Liver (tissue), 9 donors: ENCODE measurements around the gene HS1BP3. TPM values are rescaled to one million over a fixed set of nuclear protein-coding genes. Genes with fewer than 3 reads are reported as not detected.

ENCODE experiments used
- DNase-seq: peaks from one replicate; pipeline ENCODE4 v3.0.0-alpha.2; 2017; ENCODE audit warnings: low spot score
- H3K27ac ChIP-seq, 2 donors: one replicate each; pipeline ENCODE4 v1.7.0; 2013; ENCODE audit warnings: inconsistent platforms in 2 of 2, low read length in 2 of 2, control low read depth in 1 of 2, low read depth in 1 of 2, mild to moderate bottlenecking in 1 of 2
- H3K27me3 ChIP-seq, 4 donors: one replicate each; pipeline versions ENCODE4 v1.6.1 to v1.7.0; 2013; ENCODE audit warnings: low read length in 3 of 4, inconsistent platforms in 1 of 4, mild to moderate bottlenecking in 1 of 4, moderate library complexity in 1 of 4; ENCODE audit not compliant: control insufficient read depth in 4 of 4, insufficient read depth in 4 of 4
- H3K36me3 ChIP-seq, 4 donors: one replicate each; pipeline versions ENCODE4 v1.6.1 to v1.7.0; 2013; ENCODE audit warnings: low read length in 3 of 4, mild to moderate bottlenecking in 3 of 4, low read depth in 1 of 4, moderate library complexity in 1 of 4; ENCODE audit not compliant: control insufficient read depth in 4 of 4, insufficient read depth in 3 of 4
- H3K4me1 ChIP-seq, 4 donors: one replicate each; pipeline versions ENCODE4 v1.6.1 to v1.7.0; 2013; ENCODE audit warnings: low read length in 3 of 4, mild to moderate bottlenecking in 3 of 4, moderate library complexity in 1 of 4; ENCODE audit not compliant: control insufficient read depth in 4 of 4, insufficient read depth in 4 of 4
- H3K4me3 ChIP-seq, 3 donors: one replicate each; pipeline versions ENCODE4 v1.6.1 to v1.7.0; 2013; ENCODE audit warnings: low read length in 3 of 3, control low read depth in 1 of 3, low read depth in 1 of 3, mild to moderate bottlenecking in 1 of 3
- H3K9ac ChIP-seq, 2 donors: one replicate each; pipeline ENCODE4 v1.7.0; 2013; ENCODE audit warnings: low read length in 2 of 2, mild to moderate bottlenecking in 2 of 2, moderate library complexity in 2 of 2, control low read depth in 1 of 2, low read depth in 1 of 2
- H3K9me3 ChIP-seq, 4 donors: one replicate each; pipeline versions ENCODE4 v1.6.1 to v1.7.0; 2013; ENCODE audit warnings: low read length in 3 of 4; ENCODE audit not compliant: control insufficient read depth in 4 of 4
- EGR1 ChIP-seq, 2 donors: IDR thresholded peaks; 2 replicates each; pipeline ENCODE4 v1.6.1; 2016 to 2018; ENCODE audit warnings: antibody characterized with exemption in 2 of 2, low read depth in 2 of 2
- FOXA1 ChIP-seq: IDR thresholded peaks from 2 replicates; pipeline ENCODE4 v1.6.1; 2016; ENCODE audit warnings: antibody characterized with exemption
- FOXA2 ChIP-seq: IDR thresholded peaks from 2 replicates; pipeline ENCODE4 v1.6.1; 2016; ENCODE audit warnings: antibody characterized with exemption
- GABPA ChIP-seq, 2 donors: IDR thresholded peaks in 1 of 2; conservative IDR thresholded peaks in 1 of 2; 2 replicates each; pipeline ENCODE4 v1.6.1; 2016; ENCODE audit warnings: antibody characterized with exemption in 2 of 2, mild to moderate bottlenecking in 1 of 2, moderate library complexity in 1 of 2
- HNF4A ChIP-seq, 2 donors: conservative IDR thresholded peaks; 2 replicates each; pipeline ENCODE4 v1.6.1; 2016; ENCODE audit warnings: antibody characterized with exemption in 2 of 2, mild to moderate bottlenecking in 2 of 2
- HNF4G ChIP-seq: IDR thresholded peaks from 2 replicates; pipeline ENCODE4 v1.6.1; 2016; ENCODE audit warnings: antibody characterized with exemption
- JUND ChIP-seq, 2 donors: IDR thresholded peaks; 2 replicates each; pipeline ENCODE4 v1.6.1; 2016; ENCODE audit warnings: antibody characterized with exemption in 2 of 2
- NR2F2 ChIP-seq: IDR thresholded peaks from 2 replicates; pipeline ENCODE4 v1.6.1; 2016; ENCODE audit warnings: antibody characterized with exemption
- RAD21 ChIP-seq, 2 donors: IDR thresholded peaks; 2 replicates each; pipeline ENCODE4 v1.6.1; 2016; ENCODE audit warnings: antibody characterized with exemption in 2 of 2, mild to moderate bottlenecking in 2 of 2
- RXRA ChIP-seq, 2 donors: IDR thresholded peaks; 2 replicates each; pipeline ENCODE4 v1.6.1; 2017 to 2018; ENCODE audit warnings: antibody characterized with exemption in 2 of 2, mild to moderate bottlenecking in 1 of 2
- SP1 ChIP-seq: IDR thresholded peaks from 2 replicates; pipeline ENCODE4 v1.6.1; 2018; ENCODE audit warnings: antibody characterized with exemption, mild to moderate bottlenecking
- TAF1 ChIP-seq: conservative IDR thresholded peaks from 2 replicates; pipeline ENCODE4 v1.6.1; 2016; ENCODE audit warnings: antibody characterized with exemption, mild to moderate bottlenecking
- YY1 ChIP-seq: IDR thresholded peaks from 2 replicates; pipeline ENCODE4 v1.6.1; 2016; ENCODE audit warnings: antibody characterized with exemption, mild to moderate bottlenecking
- WGBS: extraction: QIAGEN DNeasy Blood & Tissue Kit; methylation state at CpG from one replicate; pipeline ENCODE4 v1.1.7; 2013; 5-methylcytosine and 5-hydroxymethylcytosine counted together
- polyA plus RNA-seq, 2 donors: library from polyadenylated mRNA; stranded (reverse) in 1 of 2; unstranded in 1 of 2; fragments of 200-250 nt in 1 of 2; fragments of >200 nt in 1 of 2; fragmentation: Nextera tagmentation in 1 of 2; extraction: Ambion mirVana in 1 of 2; gene quantifications; one replicate each; pipeline versions ENCODE4 v1.2.1 to v1.2.3, GENCODE V29; 2013 to 2015
- total RNA-seq, 2 donors: library from RNA; depleted of rRNA; stranded (reverse); fragments of >200 nt; gene quantifications; one replicate each; pipeline ENCODE4 v1.2.3, GENCODE V29; 2014
- TF ChIP-seq, protein P1 (sequence below): IDR thresholded peaks from 2 replicates; pipeline ENCODE4 v1.6.1; 2016; ENCODE audit warnings: antibody characterized with exemption
- TF ChIP-seq, protein P2 (sequence below): fragments of 150-350 bp; IDR thresholded peaks from 2 replicates; pipeline ENCODE4 v1.5.1; 2017; ENCODE audit warnings: improper control_type of control experiment, low read depth, low read length; ENCODE audit not compliant: missing input control
- TF ChIP-seq, protein P3 (sequence below): IDR thresholded peaks from 2 replicates; pipeline ENCODE4 v1.6.1; 2016; ENCODE audit warnings: antibody characterized with exemption
- TF ChIP-seq, protein P4 (sequence below): IDR thresholded peaks from 2 replicates; pipeline ENCODE4 v1.6.1; 2016; ENCODE audit warnings: antibody characterized with exemption, mild to moderate bottlenecking
- TF ChIP-seq, protein P5 (sequence below): IDR thresholded peaks from 2 replicates; pipeline ENCODE4 v1.6.1; 2016; ENCODE audit warnings: antibody characterized with exemption
- donor health status: healthy.
- donor health status: healthy.
- donor health status: healthy.
- donor health status: healthy.
- donor health status: healthy.

Gene HS1BP3
- total and polyA plus RNA-seq, 4 donors: 7.7 to 15.4 (median 10.9) TPM

DNA sequence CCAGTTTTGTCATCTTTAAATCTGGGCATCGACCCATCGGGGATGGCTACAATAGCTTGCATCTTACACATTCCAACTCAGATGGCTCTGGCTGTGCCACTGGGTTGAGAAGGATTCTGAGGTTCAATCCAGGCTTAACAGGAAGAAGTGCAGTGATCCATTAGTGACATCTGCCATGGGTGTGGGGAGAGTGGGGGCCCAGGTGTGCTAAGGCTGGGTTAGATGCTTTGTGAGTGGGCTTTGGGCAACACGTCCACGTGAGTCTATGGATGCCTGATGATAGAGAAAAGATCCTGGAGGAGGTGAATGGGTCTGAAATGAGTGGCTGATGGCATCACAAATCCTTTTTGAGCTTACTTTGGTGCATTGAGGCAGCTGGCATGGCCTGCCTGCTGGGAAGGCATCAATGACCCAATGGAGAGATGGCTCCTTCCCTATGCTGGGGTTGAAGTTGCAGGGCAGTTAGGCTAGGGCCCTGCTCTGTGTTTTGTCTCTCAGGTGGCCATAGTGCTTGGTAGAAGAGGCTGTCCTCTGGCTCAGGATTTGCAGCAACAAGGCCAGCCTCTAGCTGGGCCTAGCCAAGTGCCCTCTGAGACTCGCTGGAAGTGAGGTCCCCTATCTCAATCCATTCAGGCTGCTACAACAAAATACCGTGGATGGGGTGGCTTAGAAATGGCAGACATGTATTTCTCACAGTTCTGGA, 56.7 kb downstream of the HS1BP3 start:
- 71% methylated on average over 6 of the region's 6 CpGs for WGBS
- H3K4me1 ChIP-seq: peaks cover 49 to 79% (median 59%) of the 10 kb centered on the region in 4 donors
- TF ChIP-seq JUND (IDR thresholded peaks at IDR 0.05) (no peak), HNF4G (no peak), RXRA (IDR thresholded peaks at IDR 0.05) (peak in 1 of 2 donors; percentile 19), SP1 (no peak), EGR1 (IDR thresholded peaks at IDR 0.05; ENCODE audit: low read depth in 2 of 2) (no peak), HNF4A (conservative IDR thresholded peaks at IDR 0.05) (peak in 1 of 2 donors; percentile 33), TAF1 (no peak)
- TF ChIP-seq, protein P1, sequence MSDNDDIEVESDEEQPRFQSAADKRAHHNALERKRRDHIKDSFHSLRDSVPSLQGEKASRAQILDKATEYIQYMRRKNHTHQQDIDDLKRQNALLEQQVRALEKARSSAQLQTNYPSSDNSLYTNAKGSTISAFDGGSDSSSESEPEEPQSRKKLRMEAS: no peak
- TF ChIP-seq, protein P2, sequence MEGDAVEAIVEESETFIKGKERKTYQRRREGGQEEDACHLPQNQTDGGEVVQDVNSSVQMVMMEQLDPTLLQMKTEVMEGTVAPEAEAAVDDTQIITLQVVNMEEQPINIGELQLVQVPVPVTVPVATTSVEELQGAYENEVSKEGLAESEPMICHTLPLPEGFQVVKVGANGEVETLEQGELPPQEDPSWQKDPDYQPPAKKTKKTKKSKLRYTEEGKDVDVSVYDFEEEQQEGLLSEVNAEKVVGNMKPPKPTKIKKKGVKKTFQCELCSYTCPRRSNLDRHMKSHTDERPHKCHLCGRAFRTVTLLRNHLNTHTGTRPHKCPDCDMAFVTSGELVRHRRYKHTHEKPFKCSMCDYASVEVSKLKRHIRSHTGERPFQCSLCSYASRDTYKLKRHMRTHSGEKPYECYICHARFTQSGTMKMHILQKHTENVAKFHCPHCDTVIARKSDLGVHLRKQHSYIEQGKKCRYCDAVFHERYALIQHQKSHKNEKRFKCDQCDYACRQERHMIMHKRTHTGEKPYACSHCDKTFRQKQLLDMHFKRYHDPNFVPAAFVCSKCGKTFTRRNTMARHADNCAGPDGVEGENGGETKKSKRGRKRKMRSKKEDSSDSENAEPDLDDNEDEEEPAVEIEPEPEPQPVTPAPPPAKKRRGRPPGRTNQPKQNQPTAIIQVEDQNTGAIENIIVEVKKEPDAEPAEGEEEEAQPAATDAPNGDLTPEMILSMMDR: no peak
- H3K27ac ChIP-seq: peak overlapping the region; percentile 82 to 85
- H3K9me3 ChIP-seq: no peaks in the 10 kb centered on the region
- no peak overlapping the region for H3K4me3 ChIP-seq
- no peaks in the 10 kb centered on the region for H3K27me3 ChIP-seq
- no peaks in the 10 kb centered on the region for H3K36me3 ChIP-seq
- DNase-seq: no peak
- no peak overlapping the region for H3K9ac ChIP-seq

DNA sequence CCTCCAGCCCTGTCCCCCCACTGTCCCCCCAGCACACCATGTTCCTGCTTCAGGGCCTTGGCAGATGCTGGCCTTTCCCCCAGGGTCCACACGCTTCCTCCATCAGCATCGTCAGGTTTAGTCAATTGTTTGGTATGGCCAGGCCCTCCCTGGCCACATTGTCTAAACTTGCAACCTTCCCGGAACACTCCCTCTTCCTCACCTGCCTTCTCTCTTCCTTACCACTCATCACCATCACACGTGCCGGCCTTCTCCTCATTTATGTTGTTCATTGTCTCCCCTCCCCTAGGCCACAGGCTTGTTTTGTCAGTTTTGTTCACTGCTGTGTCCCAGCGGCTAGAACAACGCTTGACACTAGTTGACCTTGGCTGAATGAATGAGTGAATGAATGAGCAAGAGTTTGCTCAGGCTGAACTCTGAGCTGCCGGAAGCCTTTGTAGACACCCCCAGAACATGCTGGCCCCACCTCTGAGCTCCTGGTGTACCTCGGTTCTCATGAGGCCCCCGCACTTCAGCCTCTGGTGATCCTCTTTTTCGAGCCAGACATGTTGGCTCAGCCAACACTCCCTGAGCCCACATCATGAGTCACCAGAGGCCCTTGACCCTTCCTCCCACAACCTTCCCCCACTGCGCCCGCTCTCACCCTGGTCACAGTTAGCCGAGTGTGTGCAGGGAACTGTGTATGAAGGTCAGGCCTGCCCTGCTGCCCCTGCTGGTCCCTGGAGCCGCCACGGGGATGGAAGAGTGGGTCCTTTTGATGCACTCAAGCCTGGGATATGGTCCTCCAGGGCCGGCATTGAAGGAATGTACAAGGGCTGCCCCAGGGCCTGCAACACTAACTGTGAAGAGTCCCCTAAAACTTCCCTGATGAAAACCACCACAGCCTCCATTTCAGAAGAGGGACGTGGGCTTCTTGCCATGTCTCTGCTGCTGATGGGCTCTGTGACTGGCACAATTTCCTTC, 57.5 kb downstream of the HS1BP3 start:
- Histone ChIP-seq H3K4me1 (peaks cover 44 to 73% (median 56%) of the 10 kb centered on the region in 4 donors), H3K4me3 (peak overlapping the region in 1 of 3 donors; percentile 47), H3K9ac (no peak overlapping the region)

More for the DNA sequence above, 57.5 kb downstream of the HS1BP3 start:
- Histone ChIP-seq H3K27ac (peak overlapping the region; percentile 82 to 85), H3K27me3 (no peaks in the 10 kb centered on the region), H3K36me3 (no peaks in the 10 kb centered on the region), H3K9me3 (no peaks in the 10 kb centered on the region)
- peak in 1 of 2 donors; percentile 78 for TF ChIP-seq GABPA (IDR thresholded peaks at IDR 0.05 in 1 of 2, conservative IDR thresholded peaks at IDR 0.05 in 1 of 2)
- TF ChIP-seq, protein P3, sequence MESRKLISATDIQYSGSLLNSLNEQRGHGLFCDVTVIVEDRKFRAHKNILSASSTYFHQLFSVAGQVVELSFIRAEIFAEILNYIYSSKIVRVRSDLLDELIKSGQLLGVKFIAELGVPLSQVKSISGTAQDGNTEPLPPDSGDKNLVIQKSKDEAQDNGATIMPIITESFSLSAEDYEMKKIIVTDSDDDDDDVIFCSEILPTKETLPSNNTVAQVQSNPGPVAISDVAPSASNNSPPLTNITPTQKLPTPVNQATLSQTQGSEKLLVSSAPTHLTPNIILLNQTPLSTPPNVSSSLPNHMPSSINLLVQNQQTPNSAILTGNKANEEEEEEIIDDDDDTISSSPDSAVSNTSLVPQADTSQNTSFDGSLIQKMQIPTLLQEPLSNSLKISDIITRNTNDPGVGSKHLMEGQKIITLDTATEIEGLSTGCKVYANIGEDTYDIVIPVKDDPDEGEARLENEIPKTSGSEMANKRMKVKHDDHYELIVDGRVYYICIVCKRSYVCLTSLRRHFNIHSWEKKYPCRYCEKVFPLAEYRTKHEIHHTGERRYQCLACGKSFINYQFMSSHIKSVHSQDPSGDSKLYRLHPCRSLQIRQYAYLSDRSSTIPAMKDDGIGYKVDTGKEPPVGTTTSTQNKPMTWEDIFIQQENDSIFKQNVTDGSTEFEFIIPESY: peak; percentile 96
- peak; percentile 95 to 99 for TF ChIP-seq HNF4A (conservative IDR thresholded peaks at IDR 0.05)
- TF ChIP-seq RAD21 (IDR thresholded peaks at IDR 0.05): peak; percentile 60 to 75
- TF ChIP-seq, protein P1: peak; percentile 95
- peak; percentile 83 for TF ChIP-seq YY1
- TF ChIP-seq JUND (IDR thresholded peaks at IDR 0.05): peak; percentile 99
- TF ChIP-seq, protein P2: peak; percentile 23
- TF ChIP-seq NR2F2: peak; percentile 97
- peak; percentile 26 to 90 for TF ChIP-seq EGR1 (IDR thresholded peaks at IDR 0.05; ENCODE audit: low read depth in 2 of 2)
- TF ChIP-seq HNF4G: peak; percentile 86
- peak; percentile 88 for TF ChIP-seq FOXA2
- peak; percentile 100 for TF ChIP-seq SP1
- TF ChIP-seq, protein P4, sequence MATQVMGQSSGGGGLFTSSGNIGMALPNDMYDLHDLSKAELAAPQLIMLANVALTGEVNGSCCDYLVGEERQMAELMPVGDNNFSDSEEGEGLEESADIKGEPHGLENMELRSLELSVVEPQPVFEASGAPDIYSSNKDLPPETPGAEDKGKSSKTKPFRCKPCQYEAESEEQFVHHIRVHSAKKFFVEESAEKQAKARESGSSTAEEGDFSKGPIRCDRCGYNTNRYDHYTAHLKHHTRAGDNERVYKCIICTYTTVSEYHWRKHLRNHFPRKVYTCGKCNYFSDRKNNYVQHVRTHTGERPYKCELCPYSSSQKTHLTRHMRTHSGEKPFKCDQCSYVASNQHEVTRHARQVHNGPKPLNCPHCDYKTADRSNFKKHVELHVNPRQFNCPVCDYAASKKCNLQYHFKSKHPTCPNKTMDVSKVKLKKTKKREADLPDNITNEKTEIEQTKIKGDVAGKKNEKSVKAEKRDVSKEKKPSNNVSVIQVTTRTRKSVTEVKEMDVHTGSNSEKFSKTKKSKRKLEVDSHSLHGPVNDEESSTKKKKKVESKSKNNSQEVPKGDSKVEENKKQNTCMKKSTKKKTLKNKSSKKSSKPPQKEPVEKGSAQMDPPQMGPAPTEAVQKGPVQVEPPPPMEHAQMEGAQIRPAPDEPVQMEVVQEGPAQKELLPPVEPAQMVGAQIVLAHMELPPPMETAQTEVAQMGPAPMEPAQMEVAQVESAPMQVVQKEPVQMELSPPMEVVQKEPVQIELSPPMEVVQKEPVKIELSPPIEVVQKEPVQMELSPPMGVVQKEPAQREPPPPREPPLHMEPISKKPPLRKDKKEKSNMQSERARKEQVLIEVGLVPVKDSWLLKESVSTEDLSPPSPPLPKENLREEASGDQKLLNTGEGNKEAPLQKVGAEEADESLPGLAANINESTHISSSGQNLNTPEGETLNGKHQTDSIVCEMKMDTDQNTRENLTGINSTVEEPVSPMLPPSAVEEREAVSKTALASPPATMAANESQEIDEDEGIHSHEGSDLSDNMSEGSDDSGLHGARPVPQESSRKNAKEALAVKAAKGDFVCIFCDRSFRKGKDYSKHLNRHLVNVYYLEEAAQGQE: peak; percentile 91
- peak; percentile 100 for TF ChIP-seq RXRA (IDR thresholded peaks at IDR 0.05)
- TF ChIP-seq FOXA1: peak; percentile 98
- no peak for TF ChIP-seq TAF1
- TF ChIP-seq, protein P5, sequence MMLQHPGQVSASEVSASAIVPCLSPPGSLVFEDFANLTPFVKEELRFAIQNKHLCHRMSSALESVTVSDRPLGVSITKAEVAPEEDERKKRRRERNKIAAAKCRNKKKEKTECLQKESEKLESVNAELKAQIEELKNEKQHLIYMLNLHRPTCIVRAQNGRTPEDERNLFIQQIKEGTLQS: peak; percentile 99
- peak; percentile 73 for DNase-seq
- WGBS: 34% methylated on average over 17 of the region's 18 CpGs
